ENCODE results near the gene MED25. TPM values are rescaled to one million over a fixed set of nuclear protein-coding genes. Genes with fewer than 3 reads are reported as not detected.

The MED25 gene
- total RNA-seq, 5 donors from 2014 or later (not counting 1 experiment from before 2014, with no cell fraction given), result 46.0 to 64.1 (median 57.6) TPM

DNA sequence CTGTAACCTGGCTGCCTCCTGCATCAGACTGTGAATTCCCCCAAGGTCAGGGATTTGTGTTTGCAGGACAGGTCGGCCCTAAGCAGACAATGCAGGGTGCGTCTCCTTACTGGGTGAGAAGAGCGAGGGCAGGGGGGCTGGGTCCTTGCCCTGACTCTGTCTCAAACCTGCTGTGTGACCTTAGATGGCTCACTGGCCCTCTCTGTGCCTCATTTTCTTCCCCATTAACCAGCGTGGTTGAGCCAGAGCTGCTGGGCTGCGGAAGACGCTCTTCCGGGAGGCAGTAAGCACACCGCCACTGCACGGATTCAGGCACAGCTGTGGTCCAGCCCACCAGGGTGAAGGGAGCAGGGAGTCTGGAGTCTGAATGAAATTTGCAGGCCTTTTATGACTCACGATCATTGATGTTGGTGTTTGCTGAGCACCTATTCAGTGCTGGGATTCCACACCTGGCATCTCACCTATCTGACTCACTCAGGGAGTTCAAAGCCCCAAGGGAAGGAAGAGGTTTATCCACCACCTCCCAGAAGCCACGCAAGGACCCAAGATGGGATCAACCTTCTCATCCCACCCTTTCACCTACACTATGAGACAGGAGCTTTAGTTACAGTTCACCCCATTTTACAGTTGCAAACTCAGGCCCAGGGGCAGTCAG, 56.5 kb downstream of the MED25 start:
- H3K36me3 Mint-ChIP-seq, result peaks cover 9% of the 10 kb centered on the region
- peaks cover 0 to 9% of the 10 kb centered on the region in 2 donors for H3K36me3 ChIP-seq (ENCODE audit: control insufficient read depth in 2 of 2, extremely low read depth in 1 of 2, insufficient read depth in 1 of 2, low read length in 1 of 2)
- no peak for DNase-seq
- H3K9me3 ChIP-seq, result no peaks in the 10 kb centered on the region
- H3K4me1 ChIP-seq (ENCODE audit: control insufficient read depth in 1 of 2, extremely low read depth in 1 of 2, insufficient read depth in 2 of 2, low read length in 2 of 2), result peaks cover 10 to 37% of the 10 kb centered on the region in 2 experiments
- H3K9me3 Mint-ChIP-seq, result no peaks in the 10 kb centered on the region
- no peak for ATAC-seq (replicated peaks in 1 of 4)
- H3K27me3 Mint-ChIP-seq, result no peaks in the 10 kb centered on the region
- H3K4me3 ChIP-seq (ENCODE audit: control insufficient read depth in 1 of 2, extremely low read depth in 1 of 2, low read length in 1 of 2), result no peak overlapping the region
- 97% methylated on average over 9 of the region's 11 CpGs for WGBS (ENCODE audit: insufficient coverage)
- no peaks in the 10 kb centered on the region for H3K27me3 ChIP-seq (replicated peaks in 1 of 2; ENCODE audit: control insufficient read depth in 2 of 2, extremely low read depth in 1 of 2, insufficient read depth in 2 of 2, low read length in 1 of 2)
- H3K27ac Mint-ChIP-seq, result peak overlapping the region in 1 of 2 donors; percentile 76
- CTCF ChIA-PET, result interaction anchor here (0.5 to 0.7 kb wide), 2 partner anchors 27 to 547 kb away, joined by 3 read pairs; no protein-coding TSS in a partner anchor
- H3K27ac ChIP-seq (ENCODE audit: low read length), result no peak overlapping the region
- peak overlapping the region in 2 of 3 donors; percentile 13 to 49 for H3K4me3 Mint-ChIP-seq
- H3K4me1 Mint-ChIP-seq, result peaks cover 33 to 42% (median 38%) of the 10 kb centered on the region in 3 donors
- POLR2A ChIA-PET, result interaction anchor here in 1 of 2 donors (0.7 kb wide), 1 partner anchor 1214 kb away, joined by 3 read pairs; no protein-coding TSS in a partner anchor

DNA sequence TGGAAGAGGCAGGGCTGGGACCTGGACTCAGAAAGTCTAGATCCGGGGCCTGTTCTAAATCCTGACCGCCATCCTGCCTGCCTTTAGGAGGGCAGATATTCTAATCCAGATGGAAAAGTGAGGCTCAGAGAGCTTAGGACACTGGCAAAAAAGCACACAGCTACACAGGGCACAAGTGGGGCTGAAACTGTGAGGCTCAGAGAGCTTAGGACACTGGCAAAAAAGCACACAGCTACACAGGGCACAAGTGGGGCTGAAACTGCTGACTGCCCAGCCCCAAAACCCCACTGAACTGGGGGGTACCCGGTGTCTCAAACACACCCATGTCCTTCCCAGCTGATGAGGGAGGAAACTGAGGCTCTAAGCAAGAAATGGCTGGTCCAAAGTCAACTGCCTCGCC, 57.1 kb downstream of the MED25 start:
- no peak overlapping the region for H3K4me3 ChIP-seq (ENCODE audit: control insufficient read depth in 1 of 2, extremely low read depth in 1 of 2, low read length in 1 of 2)
- no peak overlapping the region for H3K27ac ChIP-seq (ENCODE audit: low read length)
- Mint-ChIP-seq H3K4me3 (no peak overlapping the region), H3K9me3 (no peaks in the 10 kb centered on the region), H3K27ac (peak overlapping the region in 1 of 2 donors; percentile 39), H3K27me3 (no peaks in the 10 kb centered on the region), H3K4me1 (peaks cover 32 to 42% (median 39%) of the 10 kb centered on the region in 3 donors), H3K36me3 (peaks cover 9% of the 10 kb centered on the region)
- no peak for DNase-seq
- H3K27me3 ChIP-seq (replicated peaks in 1 of 2; ENCODE audit: control insufficient read depth in 2 of 2, extremely low read depth in 1 of 2, insufficient read depth in 2 of 2, low read length in 1 of 2), result no peaks in the 10 kb centered on the region
- ChIA-PET CTCF (interaction anchor here (0.5 to 0.7 kb wide), 2 partner anchors 27 to 593 kb away, joined by 3 read pairs; no protein-coding TSS in a partner anchor), POLR2A (no interaction called here)
- H3K9me3 ChIP-seq, result no peaks in the 10 kb centered on the region
- ATAC-seq (replicated peaks in 1 of 4), result no peak
- H3K36me3 ChIP-seq (ENCODE audit: control insufficient read depth in 2 of 2, extremely low read depth in 1 of 2, insufficient read depth in 1 of 2, low read length in 1 of 2), result peaks cover 0 to 11% of the 10 kb centered on the region in 2 donors
- 83% methylated on average over 1 of the region's 4 CpGs for WGBS (ENCODE audit: insufficient coverage)
- H3K4me1 ChIP-seq (ENCODE audit: control insufficient read depth in 1 of 2, extremely low read depth in 1 of 2, insufficient read depth in 2 of 2, low read length in 2 of 2), result peaks cover 10 to 35% of the 10 kb centered on the region in 2 experiments

DNA sequence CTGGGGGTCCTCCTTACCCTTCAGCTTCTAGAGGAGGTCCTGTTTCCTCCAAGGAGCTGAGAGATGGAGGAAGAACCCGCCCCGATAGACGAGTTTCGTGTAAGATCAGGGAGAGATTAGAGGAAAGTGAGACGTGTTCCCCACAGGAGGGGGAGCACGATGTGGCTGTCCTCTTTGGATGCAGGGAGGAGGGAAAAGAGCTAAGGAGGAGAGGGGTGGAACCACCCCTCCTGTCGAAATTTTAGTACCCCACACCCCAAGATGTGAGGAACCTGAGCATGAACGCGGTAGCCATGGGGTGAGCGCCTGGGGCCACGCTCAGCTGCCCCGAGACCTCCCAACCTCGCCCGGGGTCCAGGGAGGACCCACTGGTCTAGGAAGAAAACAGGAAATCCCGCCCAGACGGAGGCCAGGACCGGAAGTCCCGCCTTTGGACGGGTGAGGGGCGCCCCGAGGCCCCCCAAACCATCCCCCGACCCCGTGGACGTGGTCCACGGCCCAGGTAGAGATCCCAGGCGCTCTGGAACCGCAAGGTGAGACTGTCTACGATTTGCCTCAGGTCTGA, 57.9 kb downstream of the MED25 start:
- Histone ChIP-seq H3K4me3 (ENCODE audit: control insufficient read depth in 1 of 2, extremely low read depth in 1 of 2, low read length in 1 of 2) (peak overlapping the region; percentile 75 to 97), H3K4me1 (ENCODE audit: control insufficient read depth in 1 of 2, extremely low read depth in 1 of 2, insufficient read depth in 2 of 2, low read length in 2 of 2) (peaks cover 10 to 30% of the 10 kb centered on the region in 2 experiments), H3K36me3 (ENCODE audit: control insufficient read depth in 2 of 2, extremely low read depth in 1 of 2, insufficient read depth in 1 of 2, low read length in 1 of 2) (peaks cover 1 to 19% of the 10 kb centered on the region in 2 donors), H3K9me3 (no peaks in the 10 kb centered on the region), H3K27me3 (replicated peaks in 1 of 2; ENCODE audit: control insufficient read depth in 2 of 2, extremely low read depth in 1 of 2, insufficient read depth in 2 of 2, low read length in 1 of 2) (no peaks in the 10 kb centered on the region), H3K27ac (ENCODE audit: low read length) (peak overlapping the region; percentile 99)
- DNase-seq (peak in 29 of 35 experiments; percentile 13 to 69 (median 42)), ATAC-seq (replicated peaks in 1 of 4) (peak in 1 of 4 experiments; percentile 6)
- no peaks in the 10 kb centered on the region for H3K9me3 Mint-ChIP-seq
- H3K36me3 Mint-ChIP-seq, result peaks cover 9% of the 10 kb centered on the region
- no peaks in the 10 kb centered on the region for H3K27me3 Mint-ChIP-seq
- WGBS (ENCODE audit: insufficient coverage), result under 1% methylated on average over 23 of the region's 28 CpGs
- H3K27ac Mint-ChIP-seq, result no peak overlapping the region
- CTCF ChIA-PET, result interaction anchor here (0.5 to 0.9 kb wide), 2 partner anchors 8 to 593 kb away, joined by 3 to 5 read pairs; partner anchors contain the start of gene PNKP (in 1 of the 2)
- POLR2A ChIA-PET, result no interaction called here
- no peak overlapping the region for H3K4me3 Mint-ChIP-seq
- H3K4me1 Mint-ChIP-seq, result peaks cover 24 to 36% (median 34%) of the 10 kb centered on the region in 3 donors

DNA sequence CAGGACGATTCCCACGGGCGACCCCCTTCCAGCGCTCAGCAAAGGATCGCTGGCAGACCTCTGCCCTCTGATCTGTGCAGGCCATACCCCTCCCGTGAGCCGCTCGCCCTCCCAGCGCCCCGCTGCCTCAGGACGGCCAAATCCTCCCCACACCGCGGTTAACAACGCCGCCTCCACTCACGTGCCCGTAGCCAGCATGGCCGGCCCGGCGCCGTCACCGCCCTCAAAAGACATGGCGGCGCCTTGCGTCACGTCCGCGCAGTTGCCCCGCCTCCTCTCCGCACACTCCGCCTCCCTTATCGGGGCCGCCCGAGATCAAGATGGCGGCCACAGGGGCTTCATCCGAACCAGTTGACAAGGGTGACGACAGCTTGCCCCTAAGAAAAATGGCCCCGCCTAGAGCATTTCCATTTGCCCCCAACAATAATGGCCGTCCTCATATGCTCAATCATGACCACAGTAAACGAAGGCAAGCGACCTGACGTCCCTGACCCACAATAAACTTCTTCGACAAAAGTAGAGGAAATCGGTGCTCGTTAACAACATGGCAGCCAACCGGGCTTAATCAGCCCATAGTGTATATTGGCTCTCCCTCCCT, 58.4 kb downstream of the MED25 start:
- Histone ChIP-seq H3K36me3 (ENCODE audit: control insufficient read depth in 2 of 2, extremely low read depth in 1 of 2, insufficient read depth in 1 of 2, low read length in 1 of 2) (peaks cover 7 to 22% of the 10 kb centered on the region in 2 donors), H3K9me3 (no peaks in the 10 kb centered on the region), H3K27me3 (replicated peaks in 1 of 2; ENCODE audit: control insufficient read depth in 2 of 2, extremely low read depth in 1 of 2, insufficient read depth in 2 of 2, low read length in 1 of 2) (no peaks in the 10 kb centered on the region), H3K4me1 (ENCODE audit: control insufficient read depth in 1 of 2, extremely low read depth in 1 of 2, insufficient read depth in 2 of 2, low read length in 2 of 2) (peaks cover 10 to 29% of the 10 kb centered on the region in 2 experiments), H3K27ac (ENCODE audit: low read length) (peak overlapping the region; percentile 99), H3K4me3 (ENCODE audit: control insufficient read depth in 1 of 2, extremely low read depth in 1 of 2, low read length in 1 of 2) (peak overlapping the region; percentile 75 to 97)
- Mint-ChIP-seq H3K27me3 (no peaks in the 10 kb centered on the region), H3K4me1 (peaks cover 24 to 36% (median 34%) of the 10 kb centered on the region in 3 donors), H3K36me3 (peaks cover 12% of the 10 kb centered on the region), H3K9me3 (no peaks in the 10 kb centered on the region), H3K4me3 (no peak overlapping the region), H3K27ac (no peak overlapping the region)
- WGBS (ENCODE audit: insufficient coverage), result under 1% methylated on average over 46 of the region's 46 CpGs
- CTCF ChIA-PET, result interaction anchor here in 1 of 2 donors (0.9 kb wide), 1 partner anchor 9 kb away, joined by 5 read pairs; the partner anchor contains the start of gene PNKP
- POLR2A ChIA-PET, result interaction anchor here in 1 of 2 donors (1.1 kb wide), 1 partner anchor 8 kb away, joined by 6 read pairs; the partner anchor contains the start of gene PNKP
- ATAC-seq (replicated peaks in 1 of 4) (peak; percentile 62 to 67 (median 65)), DNase-seq (peak; percentile 93 to 99 (median 97))

DNA sequence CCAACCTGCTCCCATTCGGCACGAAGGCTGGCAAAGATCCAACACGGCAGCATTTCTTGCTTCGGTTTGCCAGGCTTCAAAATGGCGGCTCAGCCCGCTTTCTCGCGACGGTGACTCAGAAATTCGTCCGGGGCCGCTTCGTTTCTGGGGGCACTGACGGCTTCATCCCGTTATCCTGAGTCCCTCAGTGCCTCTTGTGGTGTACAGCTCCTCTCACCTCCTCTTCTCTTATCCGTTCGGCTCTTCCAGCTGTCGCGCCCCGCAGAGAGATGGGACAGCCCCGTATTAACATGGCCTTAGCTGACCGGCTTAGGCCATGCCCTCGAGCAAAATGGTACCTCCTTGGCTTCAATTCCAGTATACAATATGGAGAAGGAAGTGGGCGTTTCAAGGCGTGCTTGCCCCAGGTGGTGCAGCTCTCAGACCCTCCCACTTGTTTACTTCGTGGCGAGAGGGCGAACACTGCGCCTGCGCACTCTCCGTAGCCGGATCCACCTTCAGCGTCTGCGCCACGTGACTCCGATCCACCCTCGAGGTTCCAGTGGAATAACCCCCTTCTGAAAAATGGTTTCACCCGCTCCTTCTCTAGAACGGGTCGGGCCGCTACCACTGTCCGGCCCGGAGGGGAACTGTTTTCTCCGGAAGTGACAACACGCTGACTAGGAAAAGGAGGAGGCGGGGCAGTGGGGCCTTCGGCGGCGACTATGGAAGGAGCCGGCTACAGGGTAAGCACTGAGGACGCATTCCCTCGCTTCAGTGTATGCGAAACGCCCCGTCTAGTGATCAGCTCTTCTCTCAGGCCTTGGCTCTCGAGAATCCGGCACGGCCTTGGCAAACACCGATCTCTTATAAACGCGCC, 59.2 kb downstream of the MED25 start, which contains the start of the genes AKT1S1 and TBC1D17:
AKT1S1 (minus strand) TSS at position 336 of the 859 bp plus-strand sequence. CDS start 4,060 bp downstream, outside the sequence.
TBC1D17 (plus strand) TSS at position 683 of the 859 bp plus-strand sequence; CDS start at position 705, 22 bp downstream.
- H3K27me3 Mint-ChIP-seq, result no peaks in the 10 kb centered on the region

More for the DNA sequence above, 59.2 kb downstream of the MED25 start, which contains the start of the genes AKT1S1 and TBC1D17:
- ChIA-PET CTCF (no interaction called here), POLR2A (interaction anchor here in 1 of 2 donors (1.1 kb wide), 1 partner anchor 9 kb away, joined by 6 read pairs; the partner anchor contains the start of gene PNKP)
- Histone ChIP-seq H3K4me1 (ENCODE audit: control insufficient read depth in 1 of 2, extremely low read depth in 1 of 2, insufficient read depth in 2 of 2, low read length in 2 of 2) (peaks cover 10 to 29% of the 10 kb centered on the region in 2 experiments), H3K4me3 (ENCODE audit: control insufficient read depth in 1 of 2, extremely low read depth in 1 of 2, low read length in 1 of 2) (peak within 1 kb of the TSS; percentile 75 to 97), H3K9me3 (no peaks in the 10 kb centered on the region), H3K27ac (ENCODE audit: low read length) (peak within 1 kb of the TSS; percentile 99), H3K36me3 (ENCODE audit: control insufficient read depth in 2 of 2, extremely low read depth in 1 of 2, insufficient read depth in 1 of 2, low read length in 1 of 2) (peaks cover 12 to 29% of the 10 kb centered on the region in 2 donors), H3K27me3 (replicated peaks in 1 of 2; ENCODE audit: control insufficient read depth in 2 of 2, extremely low read depth in 1 of 2, insufficient read depth in 2 of 2, low read length in 1 of 2) (no peaks in the 10 kb centered on the region)
- under 1% methylated on average over 47 of the region's 61 CpGs for WGBS (ENCODE audit: insufficient coverage)
- H3K4me1 Mint-ChIP-seq, result peaks cover 24 to 32% (median 30%) of the 10 kb centered on the region in 3 donors
- ATAC-seq (replicated peaks in 1 of 4) (peak; percentile 64 to 67 (median 66)), DNase-seq (peak; percentile 94 to 100 (median 98))
- peaks cover 17% of the 10 kb centered on the region for H3K36me3 Mint-ChIP-seq
- H3K9me3 Mint-ChIP-seq, result no peaks in the 10 kb centered on the region
- no peak within 1 kb of the TSS for H3K27ac Mint-ChIP-seq
- H3K4me3 Mint-ChIP-seq, result no peak within 1 kb of the TSS

Measured in T-cell (primary cell).